Gastroesophageal sphincter (tissue), 3 donors: ENCODE measurements around the gene ALPG.

Experiments
- CTCF ChIP-seq, 4 experiments: fragments of 200-600 bp in 2 of 4; fragments of 450-650 bp in 2 of 4; sonication (generic) in 1 of 4; IDR thresholded peaks; one replicate each; pipeline ENCODE4 v1.5.1; 2017 to 2019; ENCODE audit warnings: antibody characterized with exemption in 4 of 4, mild to moderate bottlenecking in 2 of 4, moderate library complexity in 2 of 4
- EP300 ChIP-seq: sonication (generic); formaldehyde crosslinking; IDR thresholded peaks from one replicate; pipeline ENCODE4 v1.6.1; 2017; ENCODE audit warnings: antibody characterized with exemption, mild to moderate bottlenecking
- POLR2A ChIP-seq, 2 donors: fragments of 450-650 bp; IDR thresholded peaks; one replicate each; pipeline ENCODE4 v1.6.1; 2017; ENCODE audit warnings: antibody characterized with exemption in 2 of 2, mild to moderate bottlenecking in 2 of 2, moderate library complexity in 1 of 2
- POLR2AphosphoS5 ChIP-seq: sonication (generic); formaldehyde crosslinking; IDR thresholded peaks from one replicate; pipeline ENCODE4 v1.6.1; 2017; ENCODE audit warnings: antibody characterized with exemption

- no peak for TF ChIP-seq CTCF (IDR thresholded peaks at IDR 0.05)
- TF ChIP-seq POLR2A (IDR thresholded peaks at IDR 0.05), result no peak
- TF ChIP-seq EP300, result no peak
- TF ChIP-seq POLR2AphosphoS5, result no peak
Measured at GRCh38 chr2:232384466-232384865, 22.2 kb upstream of the ALPG start.
